Measurements from ENCODE around the gene NADSYN1.

GRCh38 chr11:71496421-71496820 is 43.4 kb downstream of the NADSYN1 start:
- TF ChIP-seq POLR2A (IDR thresholded peaks at IDR 0.05) (no peak), CTCF (IDR thresholded peaks at IDR 0.05) (no peak)

Measured in body of pancreas (tissue), 4 donors.